Measurements from ENCODE around the gene TOP1.

DNA sequence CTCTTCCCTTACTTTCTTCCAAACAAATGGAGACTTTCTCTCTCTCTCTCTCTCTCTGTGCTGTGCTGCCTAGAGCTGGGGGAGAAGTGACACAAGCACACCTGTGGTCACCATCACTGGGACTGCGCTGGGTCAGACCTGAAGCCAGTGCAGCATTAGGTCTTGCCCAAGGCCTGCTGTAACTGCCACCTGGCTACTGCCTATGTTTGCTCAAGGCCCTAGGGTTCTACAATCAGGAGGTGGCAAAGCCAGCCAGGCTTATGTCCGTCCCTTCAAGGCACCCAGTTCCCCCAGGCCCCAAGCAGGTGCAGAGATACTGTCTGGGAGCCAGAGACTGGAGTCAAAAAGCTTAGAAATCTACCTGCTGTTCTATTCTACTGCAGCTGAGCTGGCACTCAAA lies 49.4 kb upstream of the TOP1 start:
- TF ChIP-seq CTCF (conservative IDR thresholded peaks at IDR 0.05 in 1 of 2, IDR thresholded peaks at IDR 0.05 in 1 of 2; ENCODE audit: extremely low read depth in 1 of 2, insufficient read depth in 1 of 2, low read depth in 1 of 2, low read length in 2 of 2), result no peak
- no peak for TF ChIP-seq EZH2 (IDR thresholded peaks at IDR 0.05; ENCODE audit: borderline replicate concordance, low read length)
